SH-SY5Y (cell line): ENCODE data around the gene FUNDC2.

Source experiments
- GATA2 ChIP-seq: IDR thresholded peaks from 2 replicates; pipeline ENCODE4 v1.6.1; 2011; ENCODE audit warnings: mild to moderate bottlenecking, low read depth, low read length
- GATA3 ChIP-seq: IDR thresholded peaks from 2 replicates; pipeline ENCODE4 v1.6.1; 2011; ENCODE audit warnings: low read depth, mild to moderate bottlenecking, low read length, moderate library complexity

Gene FUNDC2

GRCh38 chrX:155071694-155072280, 45.1 kb downstream of the FUNDC2 start:
- TF ChIP-seq GATA2 (no peak), GATA3 (no peak)

DNA sequence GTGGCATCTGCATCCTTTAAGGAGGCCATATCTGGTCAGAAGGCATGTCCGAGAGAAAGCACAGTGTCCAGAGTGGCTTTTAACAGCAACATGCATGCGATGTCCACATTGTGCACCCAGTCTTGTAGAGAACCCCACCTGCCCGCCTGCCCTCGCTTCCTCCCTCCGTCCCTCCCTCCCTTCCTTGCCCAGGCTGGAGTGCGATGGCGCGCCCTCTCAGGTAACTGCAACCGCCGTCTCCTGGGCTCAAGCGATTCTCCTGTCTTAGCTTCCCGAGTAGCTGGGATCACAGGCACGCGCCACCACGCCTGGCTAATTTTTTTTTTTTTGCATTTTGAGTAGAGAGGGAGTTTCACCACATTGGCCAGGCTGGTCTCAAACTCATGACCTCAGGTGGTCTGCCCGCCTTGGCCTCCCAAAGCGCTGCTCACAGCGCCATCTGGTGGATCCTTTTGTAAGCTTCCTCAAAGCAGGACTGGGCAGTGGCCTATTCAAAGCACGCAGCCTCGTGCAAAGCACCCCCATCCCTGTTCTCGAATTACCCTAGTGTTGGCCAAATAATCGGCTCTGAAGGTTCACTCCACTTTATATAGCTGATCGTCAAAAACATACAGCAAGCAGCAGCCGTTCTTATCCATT, 59.7 kb downstream of the FUNDC2 start:
- no peak for TF ChIP-seq GATA2
- no peak for TF ChIP-seq GATA3

DNA sequence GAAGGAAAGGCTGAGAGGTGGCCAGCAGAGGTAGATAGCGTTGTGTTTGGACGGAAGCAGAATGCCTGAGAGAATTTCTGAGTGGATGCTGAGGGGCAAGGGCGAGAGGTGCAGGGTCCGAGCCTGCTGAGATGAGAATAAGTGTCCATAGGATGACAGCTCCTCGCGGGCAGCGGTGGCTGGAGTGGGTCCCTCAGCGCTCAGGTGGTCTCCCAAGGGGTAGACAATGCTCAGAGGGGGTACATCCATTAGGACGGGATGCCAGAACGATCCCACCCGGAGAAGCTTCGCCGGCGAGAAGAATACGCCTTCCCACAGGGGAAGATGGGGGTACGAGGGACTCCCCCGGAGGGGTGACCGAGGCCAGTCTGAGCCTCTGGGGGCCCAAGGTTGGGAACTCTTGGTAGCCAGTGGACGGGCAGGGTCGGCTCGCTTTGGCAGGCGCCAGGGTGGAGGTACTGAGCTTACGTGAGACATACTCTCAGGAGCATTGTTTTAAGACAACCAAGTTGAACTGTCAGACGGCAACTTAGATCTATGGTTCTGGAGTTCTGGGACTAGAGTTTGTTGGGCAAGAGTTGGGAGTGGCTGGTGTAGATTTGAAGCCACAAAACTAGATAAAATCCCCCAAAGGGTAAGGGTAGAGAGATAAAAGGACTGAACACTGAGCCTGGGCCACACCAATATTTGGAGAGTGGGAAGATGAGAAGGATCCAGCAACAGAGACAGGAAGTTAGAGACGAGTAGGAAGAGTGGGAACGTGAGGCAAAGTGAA, 60.5 kb downstream of the FUNDC2 start:
- TF ChIP-seq GATA2 = no peak
- no peak for TF ChIP-seq GATA3

- TF ChIP-seq GATA3 (no peak), GATA2 (no peak)
Observed at GRCh38 chrX:155094468-155095061, 67.9 kb downstream of the FUNDC2 start.

GRCh38 chrX:155105919-155106318, 79.3 kb downstream of the FUNDC2 start:
- no peak for TF ChIP-seq GATA3
- TF ChIP-seq GATA2 = no peak

DNA sequence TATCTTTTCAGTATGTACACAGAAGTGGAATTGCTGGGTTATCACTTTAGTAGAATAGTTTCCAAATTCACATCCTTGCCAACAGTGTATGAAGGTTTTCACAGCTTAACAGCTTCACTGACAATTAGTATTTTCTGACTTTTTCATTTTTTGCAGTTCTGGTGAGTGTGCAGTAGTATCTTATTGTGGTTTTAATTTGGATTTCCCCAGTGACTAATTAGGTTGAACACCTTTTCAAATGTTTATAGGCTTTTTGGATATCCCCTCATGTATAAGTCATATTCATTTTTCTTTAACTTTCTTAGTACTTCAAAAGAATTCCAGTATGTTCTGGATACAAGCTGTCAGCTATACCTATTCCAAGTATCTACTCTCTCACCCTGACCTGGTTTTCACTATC, 81.8 kb downstream of the FUNDC2 start:
- no peak for TF ChIP-seq GATA2
- TF ChIP-seq GATA3 = no peak
